Stimulated activated CD8-positive, alpha-beta memory T cell treated with anti-CD3 and anti-CD28 coated beads, Interleukin-2, amount 100 ng/mL, for 1 hour (primary cell): ENCODE measurements around the gene KLRC4.
"Not testable (repeated sequence)": the region's sequence is repeated elsewhere in the genome, so short reads cannot be mapped to it uniquely, and the experiment has no call there.

Experiments used
- DNase-seq, 2 donors: peaks; one replicate each; pipeline ENCODE4 v3.0.0-alpha.2; 2020; ENCODE audit warnings: low read depth in 2 of 2

KLRC4 gene

GRCh38 chr12:10397296-10397695 is 12.3 kb downstream of the KLRC4 start:
- DNase-seq = no peak

- DNase-seq = not testable (repeated sequence)
Measured at GRCh38 chr12:10396176-10396575, 13.4 kb downstream of the KLRC4 start.

- DNase-seq = no peak
Measured at GRCh38 chr12:10395390-10395998, 14.1 kb downstream of the KLRC4 start.

- DNase-seq = not testable (repeated sequence)
Measured at GRCh38 chr12:10394531-10395152, 14.9 kb downstream of the KLRC4 start.

GRCh38 chr12:10393291-10393690 is 16.3 kb downstream of the KLRC4 start:
- no peak for DNase-seq

GRCh38 chr12:10392394-10392930 is 17.1 kb downstream of the KLRC4 start:
- no peak for DNase-seq

GRCh38 chr12:10390991-10391390 is 18.6 kb downstream of the KLRC4 start:
- not testable (repeated sequence) for DNase-seq

- no peak for DNase-seq
Measured at GRCh38 chr12:10389904-10390303, 19.7 kb downstream of the KLRC4 start, which contains the start of gene KLRK1. TSS of gene KLRK1 (minus strand) at chr12:10390041. CDS start at chr12:10388810, 1,231 bp downstream.

GRCh38 chr12:10388624-10389413 is 20.7 kb downstream of the KLRC4 start:
- DNase-seq = no peak

GRCh38 chr12:10387498-10387897 is 22.1 kb downstream of the KLRC4 start:
- not testable (repeated sequence) for DNase-seq

- DNase-seq = no peak
Measured at GRCh38 chr12:10386857-10387256, 22.7 kb downstream of the KLRC4 start.

- DNase-seq = no peak
Measured at GRCh38 chr12:10385166-10385613, 24.4 kb downstream of the KLRC4 start.

- DNase-seq = no peak
Measured at GRCh38 chr12:10384191-10384590, 25.4 kb downstream of the KLRC4 start.

GRCh38 chr12:10381928-10382628 is 27.5 kb downstream of the KLRC4 start:
- DNase-seq = no peak

GRCh38 chr12:10378737-10379136 is 30.8 kb downstream of the KLRC4 start:
- DNase-seq = not testable (repeated sequence)

- no peak for DNase-seq
Measured at GRCh38 chr12:10374624-10375018, 34.9 kb downstream of the KLRC4 start.

- DNase-seq = no peak
Measured at GRCh38 chr12:10372559-10372958, 37.0 kb downstream of the KLRC4 start.

- not testable (repeated sequence) for DNase-seq
Measured at GRCh38 chr12:10371893-10372535, 37.5 kb downstream of the KLRC4 start.

GRCh38 chr12:10369557-10370415 is 39.8 kb downstream of the KLRC4 start:
- no peak for DNase-seq
